Mesenchymal stem cell (in vitro differentiated cells and primary cell): ENCODE results near the gene USP40.

Source experiments
- DNase-seq: peaks from one replicate; pipeline ENCODE4 v3.0.0-alpha.2; 2013
- H2AFZ ChIP-seq: one replicate; pipeline ENCODE4 v1.6.1; 2013; ENCODE audit warnings: low read depth, mild to moderate bottlenecking, control low read depth, inconsistent platforms, low read length, moderate library complexity
- H2AK5ac ChIP-seq: 2 replicates; pipeline ENCODE4 v1.6.1; 2013; ENCODE audit warnings: low read length, moderate library complexity, mild to moderate bottlenecking, inconsistent platforms; ENCODE audit not compliant: severe bottlenecking
- H2BK120ac ChIP-seq: one replicate; pipeline ENCODE4 v1.6.1; 2013; ENCODE audit warnings: low read depth, mild to moderate bottlenecking, inconsistent platforms, low read length, moderate library complexity
- H2BK12ac ChIP-seq, 2 experiments: one replicate each; pipeline ENCODE4 v1.6.1; 2013; ENCODE audit warnings: inconsistent platforms in 2 of 2, low read length in 2 of 2, mild to moderate bottlenecking in 2 of 2, moderate library complexity in 2 of 2, control low read depth in 1 of 2
- H2BK15ac ChIP-seq: one replicate; pipeline ENCODE4 v1.6.1; 2013; ENCODE audit warnings: mild to moderate bottlenecking, low read depth, inconsistent platforms; ENCODE audit not compliant: poor library complexity, severe bottlenecking
- H2BK5ac ChIP-seq: 2 replicates; pipeline ENCODE4 v1.6.1; 2013; ENCODE audit warnings: low read depth, mild to moderate bottlenecking, low read length, control low read depth, inconsistent platforms; ENCODE audit not compliant: poor library complexity, severe bottlenecking
- H3K14ac ChIP-seq, 2 experiments: one replicate each; pipeline ENCODE4 v1.6.1; 2013; ENCODE audit warnings: inconsistent platforms in 2 of 2, low read length in 2 of 2, control low read depth in 1 of 2, mild to moderate bottlenecking in 1 of 2, moderate library complexity in 1 of 2
- H3K18ac ChIP-seq, 2 experiments: one replicate each; pipeline ENCODE4 v1.6.1; 2013; ENCODE audit warnings: inconsistent platforms in 2 of 2, low read length in 2 of 2, control low read depth in 1 of 2, low read depth in 1 of 2, mild to moderate bottlenecking in 1 of 2
- H3K23ac ChIP-seq, 2 experiments: one replicate each; pipeline ENCODE4 v1.6.1; 2013; ENCODE audit warnings: inconsistent platforms in 2 of 2, low read length in 2 of 2, mild to moderate bottlenecking in 2 of 2, moderate library complexity in 2 of 2, control low read depth in 1 of 2
- H3K27ac ChIP-seq: 2 replicates; pipeline ENCODE4 v1.5.1; 2013; ENCODE audit warnings: mild to moderate bottlenecking, moderate library complexity, low read length, control low read depth, inconsistent platforms; ENCODE audit not compliant: poor library complexity, severe bottlenecking
- H3K27me3 ChIP-seq, 2 experiments: 2 replicates each; pipeline versions ENCODE4 v1.6.1 to v1.7.0; 2013; ENCODE audit warnings: low read length in 2 of 2, mild to moderate bottlenecking in 2 of 2, moderate library complexity in 2 of 2, control low read depth in 1 of 2, inconsistent platforms in 1 of 2; ENCODE audit not compliant: control insufficient read depth in 1 of 2, insufficient read depth in 1 of 2
- H3K36me3 ChIP-seq, 2 experiments: 2 replicates each; pipeline versions ENCODE4 v1.6.1 to v1.7.0; 2013; ENCODE audit warnings: low read length in 2 of 2, control low read depth in 1 of 2, inconsistent platforms in 1 of 2, low read depth in 1 of 2, mild to moderate bottlenecking in 1 of 2; ENCODE audit not compliant: insufficient read depth in 2 of 2, control insufficient read depth in 1 of 2
- H3K4ac ChIP-seq, 2 experiments: one replicate each; pipeline ENCODE4 v1.6.1; 2013; ENCODE audit warnings: inconsistent platforms in 2 of 2, low read length in 2 of 2, mild to moderate bottlenecking in 2 of 2, moderate library complexity in 2 of 2, control low read depth in 1 of 2, low read depth in 1 of 2
- H3K4me1 ChIP-seq: 2 replicates; pipeline ENCODE4 v1.6.1; 2013; ENCODE audit warnings: low read depth, low read length, control low read depth; ENCODE audit not compliant: control insufficient read depth, insufficient read depth
- H3K4me2 ChIP-seq: 2 replicates; pipeline ENCODE4 v1.6.1; 2013; ENCODE audit warnings: low read length, mild to moderate bottlenecking, inconsistent platforms; ENCODE audit not compliant: poor library complexity, severe bottlenecking
- H3K4me3 ChIP-seq, 2 experiments: 2 replicates each; pipeline versions ENCODE4 v1.5.1 to v1.7.0; 2013; ENCODE audit warnings: low read length in 2 of 2, mild to moderate bottlenecking in 2 of 2, control low read depth in 1 of 2, low read depth in 1 of 2; ENCODE audit not compliant: insufficient read depth in 1 of 2
- H3K79me1 ChIP-seq: replicated peaks from 2 replicates; pipeline ENCODE4 v1.6.1; 2013; ENCODE audit warnings: mild to moderate bottlenecking, control low read depth, low read length, inconsistent platforms; ENCODE audit not compliant: poor library complexity, severe bottlenecking
- H3K9ac ChIP-seq: 2 replicates; pipeline ENCODE4 v1.7.0; 2013; ENCODE audit warnings: mild to moderate bottlenecking, low read length, moderate library complexity
- H3K9me3 ChIP-seq: 2 replicates; pipeline ENCODE4 v1.7.0; 2013; ENCODE audit warnings: mild to moderate bottlenecking, low read length; ENCODE audit not compliant: control insufficient read depth
- H4K8ac ChIP-seq: one replicate; pipeline ENCODE4 v1.6.1; 2013; ENCODE audit warnings: inconsistent platforms, mild to moderate bottlenecking, low read length, moderate library complexity
- H4K91ac ChIP-seq: one replicate; pipeline ENCODE4 v1.6.1; 2013; ENCODE audit warnings: mild to moderate bottlenecking, low read length, inconsistent platforms
- WGBS: methylation state at CpG from one replicate; pipeline ENCODE4 v1.1.7; 2013; ENCODE audit warnings: mixed read lengths; 5-methylcytosine and 5-hydroxymethylcytosine counted together

The USP40 gene

DNA sequence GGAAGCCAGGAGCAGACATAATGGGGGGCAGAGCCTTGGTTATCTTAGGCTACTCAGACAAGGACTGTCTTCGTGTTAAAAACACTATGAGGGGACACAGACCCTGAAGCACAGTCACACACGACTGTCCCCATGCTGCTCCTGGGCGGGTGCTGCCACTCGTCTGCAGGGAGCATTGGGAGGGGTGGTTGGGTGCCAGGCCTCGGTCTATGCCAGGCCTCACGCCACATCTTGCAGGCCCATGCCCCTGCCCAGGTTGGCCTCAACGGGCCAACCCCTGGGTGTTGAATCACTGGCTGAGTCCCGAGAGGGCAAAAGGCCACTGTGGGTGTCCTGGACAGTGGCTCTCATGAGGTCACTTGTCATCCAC lies 97.9 kb downstream of the USP40 start:
- Histone ChIP-seq H2AFZ (no peak overlapping the region), H3K23ac (no peak overlapping the region), H3K18ac (no peak overlapping the region), H2BK15ac (no peak overlapping the region), H2BK5ac (no peak overlapping the region), H3K9ac (no peak overlapping the region), H3K27me3 (no peaks in the 10 kb centered on the region), H3K27ac (no peak overlapping the region), H3K4me2 (no peak overlapping the region), H3K9me3 (no peaks in the 10 kb centered on the region), H3K4me3 (no peak overlapping the region), H2BK120ac (no peak overlapping the region), H3K4ac (no peak overlapping the region), H2BK12ac (no peak overlapping the region), H3K36me3 (peaks cover 30 to 71% of the 10 kb centered on the region in 2 experiments), H3K4me1 (peaks cover 4% of the 10 kb centered on the region), H2AK5ac (no peak overlapping the region), H3K14ac (no peak overlapping the region), H3K79me1 (no peaks in the 10 kb centered on the region), H4K8ac (no peak overlapping the region), H4K91ac (no peak overlapping the region)
- WGBS: 95% methylated on average over 8 of the region's 8 CpGs
- DNase-seq: no peak

DNA sequence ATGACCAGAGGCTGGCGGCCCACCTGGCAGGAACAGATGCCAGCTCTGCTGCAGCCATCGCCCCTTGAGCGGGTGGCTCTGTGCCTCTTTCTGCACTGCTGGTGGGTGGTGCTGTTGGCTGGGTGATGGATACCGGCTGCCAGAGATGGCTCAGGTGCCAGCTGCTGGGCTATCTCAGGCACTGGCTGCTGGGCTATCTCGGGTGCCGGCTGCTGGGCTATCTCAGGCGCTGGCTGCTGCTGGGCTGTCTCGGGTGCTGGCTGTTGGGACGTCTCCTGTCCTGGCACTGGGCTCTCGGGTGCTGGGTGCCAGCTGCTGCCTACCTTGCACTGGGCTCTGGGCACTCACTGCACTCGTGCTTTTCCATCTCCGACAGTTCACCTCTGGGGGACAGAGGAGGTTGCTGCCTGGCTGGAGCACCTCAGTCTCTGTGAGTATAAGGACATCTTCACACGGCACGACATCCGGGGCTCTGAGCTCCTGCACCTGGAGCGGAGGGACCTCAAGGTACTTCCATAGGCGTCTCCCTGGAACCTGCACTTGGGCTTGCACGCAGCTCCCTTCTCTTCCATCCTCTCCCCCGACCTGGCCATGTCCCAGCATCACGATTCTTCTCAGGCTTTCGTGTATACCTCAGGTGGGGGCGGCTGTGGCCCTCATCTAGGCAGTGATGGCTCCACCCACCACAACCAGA lies 98.4 kb downstream of the USP40 start:
- Histone ChIP-seq H4K8ac (no peak overlapping the region), H4K91ac (no peak overlapping the region), H3K4me3 (no peak overlapping the region), H3K36me3 (peaks cover 33 to 71% of the 10 kb centered on the region in 2 experiments), H3K27ac (no peak overlapping the region), H3K4me1 (peaks cover 2% of the 10 kb centered on the region), H2AK5ac (no peak overlapping the region), H3K14ac (no peak overlapping the region), H2BK15ac (no peak overlapping the region), H3K27me3 (no peaks in the 10 kb centered on the region), H2BK120ac (no peak overlapping the region), H3K23ac (no peak overlapping the region), H2AFZ (no peak overlapping the region), H3K79me1 (no peaks in the 10 kb centered on the region), H3K4me2 (no peak overlapping the region), H3K18ac (no peak overlapping the region), H2BK12ac (no peak overlapping the region), H3K4ac (no peak overlapping the region), H2BK5ac (no peak overlapping the region), H3K9me3 (no peaks in the 10 kb centered on the region), H3K9ac (no peak overlapping the region)
- DNase-seq: no peak
- 95% methylated on average over 22 of the region's 22 CpGs for WGBS

DNA sequence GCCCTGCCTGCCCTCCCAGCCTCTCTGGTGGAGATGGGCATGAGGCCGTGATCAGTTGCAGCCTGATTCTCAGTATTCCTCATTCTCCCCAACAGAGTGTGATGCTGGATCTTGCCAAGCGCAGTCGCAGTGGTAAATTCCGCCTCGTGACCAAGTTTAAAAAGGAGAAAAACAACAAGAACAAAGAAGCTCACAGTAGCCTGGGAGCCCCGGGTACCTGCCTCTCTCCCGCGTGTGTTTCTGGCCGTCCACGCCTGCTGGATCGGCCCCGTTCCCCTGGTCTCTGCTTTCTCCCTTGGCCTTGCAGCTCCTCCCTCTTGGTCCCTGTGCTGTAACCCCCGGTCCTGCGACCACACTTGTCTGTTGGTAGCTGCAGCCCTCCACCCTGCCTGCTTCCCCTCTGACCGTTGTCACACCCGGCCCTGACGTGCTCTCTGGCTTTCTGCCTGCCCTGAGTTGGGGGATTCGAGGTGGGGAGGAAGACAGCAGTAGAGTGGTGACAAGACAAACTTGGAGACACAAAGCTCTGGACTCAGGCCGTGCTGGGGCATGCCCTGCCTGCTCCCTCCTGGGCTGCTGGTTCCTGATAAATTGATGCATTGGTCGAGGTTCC lies 99.5 kb downstream of the USP40 start:
- no peak overlapping the region for H3K27ac ChIP-seq
- H3K4me1 ChIP-seq: peaks cover 2% of the 10 kb centered on the region
- no peak overlapping the region for H3K18ac ChIP-seq
- no peaks in the 10 kb centered on the region for H3K9me3 ChIP-seq
- H3K27me3 ChIP-seq: no peaks in the 10 kb centered on the region
- H3K36me3 ChIP-seq: peaks cover 40 to 75% of the 10 kb centered on the region in 2 experiments
- H2BK15ac ChIP-seq: no peak overlapping the region
- H4K8ac ChIP-seq: no peak overlapping the region
- no peak overlapping the region for H3K23ac ChIP-seq
- no peak overlapping the region for H3K14ac ChIP-seq
- no peak overlapping the region for H2BK120ac ChIP-seq
- no peak for DNase-seq
- no peak overlapping the region for H3K4me2 ChIP-seq
- H3K9ac ChIP-seq: no peak overlapping the region
- H2BK12ac ChIP-seq: no peak overlapping the region
- H2AFZ ChIP-seq: no peak overlapping the region
- H3K4ac ChIP-seq: no peak overlapping the region
- no peak overlapping the region for H3K4me3 ChIP-seq
- 96% methylated on average over 20 of the region's 20 CpGs for WGBS
- no peak overlapping the region for H2BK5ac ChIP-seq
- no peak overlapping the region for H4K91ac ChIP-seq
- H2AK5ac ChIP-seq: no peak overlapping the region
- no peaks in the 10 kb centered on the region for H3K79me1 ChIP-seq

DNA sequence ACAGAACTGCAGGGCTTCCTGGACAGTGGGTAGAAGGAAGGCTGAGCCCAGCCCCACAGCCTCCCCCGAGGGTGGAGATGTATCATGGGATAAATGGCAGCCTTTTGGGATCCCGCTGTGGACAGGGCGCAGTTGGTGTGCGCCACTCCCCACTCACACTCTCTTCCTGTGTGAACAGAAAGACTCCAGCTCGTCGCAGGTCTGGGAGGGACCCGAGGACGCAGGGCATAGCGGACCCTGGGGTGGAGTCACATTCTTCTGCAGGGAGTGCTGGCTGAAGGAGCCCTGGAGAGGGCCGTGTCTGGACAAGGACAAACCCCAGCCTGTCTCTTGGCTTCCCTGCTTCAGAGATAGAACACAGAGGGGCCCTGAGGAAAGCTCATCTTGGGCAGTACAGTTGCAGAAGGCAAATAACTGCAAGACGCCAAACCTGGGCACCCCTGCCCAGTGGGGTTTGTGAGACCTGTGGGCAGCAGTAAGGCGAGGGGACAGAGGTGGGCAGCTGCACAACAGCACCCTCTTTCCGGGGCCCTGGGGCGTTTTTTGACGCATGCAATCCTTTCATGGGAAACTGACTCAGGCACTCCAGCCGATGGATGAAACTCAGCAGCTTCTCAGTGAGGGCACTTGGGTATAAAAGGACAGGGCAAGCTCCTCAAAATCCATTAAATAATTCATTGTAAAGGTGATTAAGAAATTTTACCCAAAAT lies 101.9 kb downstream of the USP40 start:
- no peak for DNase-seq
- Histone ChIP-seq H2BK12ac (no peak overlapping the region), H3K18ac (no peak overlapping the region), H2BK15ac (no peak overlapping the region), H3K4me1 (no peaks in the 10 kb centered on the region), H3K9ac (no peak overlapping the region), H2AK5ac (no peak overlapping the region), H4K8ac (no peak overlapping the region), H3K4me2 (no peak overlapping the region), H2BK120ac (no peak overlapping the region), H3K27ac (no peak overlapping the region), H3K4me3 (no peak overlapping the region), H4K91ac (no peak overlapping the region), H3K27me3 (no peaks in the 10 kb centered on the region), H3K23ac (no peak overlapping the region), H3K4ac (no peak overlapping the region), H2AFZ (no peak overlapping the region), H2BK5ac (no peak overlapping the region), H3K79me1 (no peaks in the 10 kb centered on the region), H3K9me3 (no peaks in the 10 kb centered on the region), H3K14ac (no peak overlapping the region), H3K36me3 (peaks cover 44 to 74% of the 10 kb centered on the region in 2 experiments)
- 97% methylated on average over 14 of the region's 16 CpGs for WGBS
